Measurements from ENCODE around the gene SMC3. TPM values are rescaled to one million over a fixed set of nuclear protein-coding genes. Genes with fewer than 3 reads are reported as not detected.
"Not testable (repeated sequence)": the region's sequence is repeated elsewhere in the genome, so short reads cannot be mapped to it uniquely, and the experiment has no call there.

Gene SMC3
- total RNA-seq, 2 experiments from 2014 or later, result 75.6 to 82.2 TPM

DNA sequence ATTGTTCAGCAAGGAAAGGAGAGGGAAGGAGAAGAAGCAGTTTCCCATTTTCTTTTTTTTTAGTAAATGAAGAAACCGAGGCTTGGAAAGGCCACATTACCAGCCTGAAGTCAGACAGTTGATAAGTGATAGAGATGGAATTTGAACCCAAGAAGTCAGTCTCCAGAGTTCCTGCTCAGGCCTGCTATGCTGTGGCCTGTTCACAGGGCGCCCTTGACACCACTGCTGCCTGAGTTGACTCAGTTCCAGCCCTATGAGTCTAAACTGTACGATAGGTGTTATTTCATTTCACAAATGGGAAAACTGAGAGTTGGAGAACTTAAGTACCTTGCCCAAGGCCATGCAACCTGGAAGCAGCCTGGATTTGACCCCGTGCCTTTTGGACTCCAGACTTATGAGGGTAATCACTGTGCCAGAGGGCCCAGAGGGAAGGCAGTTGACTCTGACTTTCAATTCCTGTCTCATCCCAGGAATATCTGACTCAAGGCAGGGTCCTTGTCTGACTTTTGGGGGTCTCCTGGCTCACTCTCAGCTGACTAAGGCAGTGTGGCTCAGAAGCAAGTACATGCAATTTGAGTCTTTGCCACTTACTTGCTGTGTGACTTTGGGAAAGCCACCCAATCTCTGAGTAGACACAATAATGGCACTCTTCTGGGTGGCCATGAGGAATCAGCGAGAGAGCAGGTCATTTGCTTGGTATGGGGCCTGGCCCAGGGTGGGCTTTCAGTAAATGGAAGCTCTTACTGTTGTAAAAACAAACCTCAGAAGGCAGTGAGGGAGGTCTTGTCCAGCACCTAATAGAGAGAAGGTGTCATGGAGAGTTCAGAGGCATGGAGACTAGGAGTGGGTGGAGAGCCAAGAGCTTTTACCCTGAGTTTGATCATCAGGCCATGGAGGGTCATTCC lies 58.7 kb downstream of the SMC3 start:
- DNase-seq, result no peak
- ChIA-PET POLR2A (no interaction called here), CTCF (no interaction called here)
- Mint-ChIP-seq H3K36me3 (ENCODE audit: low read depth) (no peaks in the 10 kb centered on the region), H3K4me1 (ENCODE audit: low read depth) (no peaks in the 10 kb centered on the region), H3K9me3 (ENCODE audit: insufficient read depth) (no peaks in the 10 kb centered on the region), H3K4me3 (no peak overlapping the region), H3K27me3 (ENCODE audit: low read depth) (peaks cover 17% of the 10 kb centered on the region), H3K27ac (no peak overlapping the region)
- ATAC-seq, result no peak

DNA sequence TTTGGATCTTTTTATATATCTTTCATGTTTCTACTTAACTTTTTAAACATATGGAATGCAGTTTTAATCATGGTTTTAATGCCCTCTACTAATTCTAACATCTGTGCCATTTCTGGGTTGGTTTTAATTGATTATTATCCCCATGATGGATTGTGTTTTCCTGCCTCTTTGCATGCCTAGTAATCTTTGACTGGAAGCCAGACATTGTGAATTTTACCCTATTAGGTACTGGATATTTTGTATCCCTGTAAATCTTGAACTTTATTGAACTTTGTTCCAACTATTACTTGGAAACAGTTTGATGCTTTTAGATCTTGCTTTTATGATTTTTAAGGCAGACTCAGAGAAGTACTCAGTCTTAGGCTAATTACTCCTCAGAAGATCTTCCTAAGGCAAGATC lies 60.7 kb downstream of the SMC3 start:
- no peak overlapping the region for H3K27ac Mint-ChIP-seq
- no peaks in the 10 kb centered on the region for H3K4me1 Mint-ChIP-seq (ENCODE audit: low read depth)
- POLR2A ChIA-PET, result no interaction called here
- H3K4me3 Mint-ChIP-seq, result no peak overlapping the region
- H3K27me3 Mint-ChIP-seq (ENCODE audit: low read depth), result peaks cover 17% of the 10 kb centered on the region
- no peaks in the 10 kb centered on the region for H3K36me3 Mint-ChIP-seq (ENCODE audit: low read depth)
- CTCF ChIA-PET, result no interaction called here
- DNase-seq, result no peak
- ATAC-seq, result no peak
- H3K9me3 Mint-ChIP-seq (ENCODE audit: insufficient read depth), result no peaks in the 10 kb centered on the region

DNA sequence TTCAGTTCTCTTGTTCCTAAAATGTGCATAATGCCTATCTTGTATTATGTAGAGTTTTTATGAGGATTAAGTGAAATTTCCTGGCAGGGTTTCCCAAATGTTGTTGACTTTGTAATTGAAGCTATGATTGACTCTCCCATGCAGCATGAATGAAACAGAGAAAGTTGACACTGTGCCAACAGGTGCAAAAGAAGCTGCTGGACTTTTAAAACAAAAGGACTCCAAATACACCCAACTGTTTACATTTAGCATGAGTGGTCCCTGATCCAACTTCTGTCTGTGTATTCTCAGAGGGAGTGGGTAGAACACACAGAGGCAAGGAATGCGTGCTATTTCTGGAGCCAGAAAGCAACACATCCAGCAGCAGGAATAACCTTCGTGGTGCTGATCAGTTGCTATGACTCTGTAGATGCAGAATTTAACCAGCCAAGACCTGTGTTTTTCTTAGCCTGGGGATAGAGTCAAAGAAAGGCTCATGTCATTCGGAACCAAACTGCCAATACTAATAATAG lies 62.2 kb downstream of the SMC3 start:
- Mint-ChIP-seq H3K27me3 (ENCODE audit: low read depth) (peaks cover 14% of the 10 kb centered on the region), H3K27ac (no peak overlapping the region), H3K4me3 (no peak overlapping the region), H3K4me1 (ENCODE audit: low read depth) (no peaks in the 10 kb centered on the region), H3K36me3 (ENCODE audit: low read depth) (no peaks in the 10 kb centered on the region), H3K9me3 (ENCODE audit: insufficient read depth) (no peaks in the 10 kb centered on the region)
- ATAC-seq, result no peak
- no peak for DNase-seq
- ChIA-PET CTCF (interaction anchor here (1.5 to 1.6 kb wide), 2 partner anchors 10 to 42 kb away, joined by 4 to 5 read pairs; no protein-coding TSS in a partner anchor), POLR2A (no interaction called here)

DNA sequence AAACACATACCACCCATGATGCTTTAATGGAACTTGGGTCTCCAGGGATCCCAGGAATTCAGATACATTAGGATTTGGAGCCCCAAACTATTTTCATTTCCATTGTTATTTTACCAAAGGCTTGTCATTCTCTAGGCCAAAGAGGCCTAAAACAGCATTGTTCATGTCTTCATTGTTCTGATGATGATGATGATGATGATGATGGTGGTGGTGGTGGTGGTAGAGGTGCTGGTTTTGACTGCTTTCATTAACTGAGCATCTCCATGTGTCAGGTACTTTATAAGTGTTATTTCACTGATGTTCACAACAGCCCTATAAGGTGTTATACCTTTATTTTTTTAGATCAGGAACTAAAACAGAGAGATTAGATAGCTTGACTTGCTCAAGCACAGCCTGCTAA lies 64.4 kb downstream of the SMC3 start:
- H3K9me3 Mint-ChIP-seq (ENCODE audit: insufficient read depth), result no peaks in the 10 kb centered on the region
- H3K4me1 Mint-ChIP-seq (ENCODE audit: low read depth), result no peaks in the 10 kb centered on the region
- no peak overlapping the region for H3K4me3 Mint-ChIP-seq
- H3K27me3 Mint-ChIP-seq (ENCODE audit: low read depth), result peaks cover 10% of the 10 kb centered on the region
- DNase-seq (no peak), ATAC-seq (no peak)
- no peaks in the 10 kb centered on the region for H3K36me3 Mint-ChIP-seq (ENCODE audit: low read depth)
- no peak overlapping the region for H3K27ac Mint-ChIP-seq
- POLR2A ChIA-PET, result no interaction called here
- CTCF ChIA-PET, result interaction anchor here (0.7 kb wide), 1 partner anchor 21 kb away, joined by 3 read pairs; no protein-coding TSS in a partner anchor

DNA sequence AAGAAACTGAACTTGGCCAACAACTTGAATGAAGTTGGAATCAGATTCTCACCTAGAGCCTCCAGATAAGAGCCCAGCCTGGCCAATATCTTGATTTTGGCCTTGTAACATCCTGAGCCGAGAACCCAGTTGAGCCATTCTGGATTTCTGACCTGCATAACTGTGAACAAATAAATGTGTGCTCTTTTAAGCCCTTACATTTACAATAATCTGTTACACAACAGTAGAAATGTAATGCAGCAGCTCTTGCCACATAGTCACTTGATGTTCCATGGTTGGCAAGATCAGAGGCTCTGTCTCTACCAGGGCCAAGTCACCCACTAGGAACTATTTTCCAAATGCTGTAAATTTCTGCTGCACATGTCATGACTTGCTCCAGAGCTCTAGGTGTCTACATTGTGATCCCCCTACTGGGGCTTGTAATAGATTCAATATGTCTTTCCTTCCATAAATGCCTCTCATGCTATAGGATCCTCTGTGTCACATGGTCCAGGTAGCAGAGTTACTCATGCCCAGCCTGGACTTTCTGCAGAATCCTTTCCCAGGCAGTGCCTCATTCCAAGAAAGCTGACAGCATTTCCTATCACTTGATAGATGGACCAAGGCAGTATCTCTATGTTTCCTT lies 65.2 kb downstream of the SMC3 start:
- no peak for ATAC-seq
- H3K4me1 Mint-ChIP-seq (ENCODE audit: low read depth), result no peaks in the 10 kb centered on the region
- CTCF ChIA-PET, result interaction anchor here (0.7 kb wide), 1 partner anchor 22 kb away, joined by 3 read pairs; no protein-coding TSS in a partner anchor

DNA sequence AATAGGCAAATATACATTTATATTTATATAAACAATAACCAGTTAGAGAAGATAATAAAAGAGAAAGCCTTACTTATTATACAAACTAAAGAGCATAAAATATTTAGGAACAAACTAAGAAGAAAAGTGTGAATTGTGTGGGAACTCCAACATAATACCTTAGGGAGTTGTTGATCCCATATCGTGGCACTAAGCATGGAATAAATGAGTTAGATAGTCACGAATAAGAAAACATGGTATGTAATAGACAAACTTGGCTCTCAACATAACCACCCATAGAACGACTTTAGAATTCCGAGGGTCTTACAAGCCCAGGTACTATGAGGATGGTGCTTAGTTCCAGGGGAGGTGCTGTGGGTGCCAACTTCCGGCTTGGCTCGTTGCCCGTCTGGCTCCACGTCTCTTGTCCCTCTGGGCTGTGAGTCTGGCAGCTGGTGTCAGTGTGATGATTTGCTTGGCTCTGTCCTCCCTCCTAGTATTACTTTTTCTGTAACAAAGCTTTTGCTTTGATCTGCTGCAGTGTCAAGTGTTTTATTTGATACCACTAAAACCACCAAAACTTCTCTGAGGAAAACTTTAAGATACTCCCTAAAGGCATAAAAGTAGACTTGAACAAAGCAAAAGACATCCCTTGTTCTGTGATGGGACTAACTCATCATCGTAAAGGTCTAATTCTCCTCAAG lies 67.2 kb downstream of the SMC3 start:
- DNase-seq (no peak), ATAC-seq (no peak)
- POLR2A ChIA-PET, result no interaction called here
- Mint-ChIP-seq H3K36me3 (ENCODE audit: low read depth) (no peaks in the 10 kb centered on the region), H3K27ac (no peak overlapping the region), H3K4me3 (no peak overlapping the region), H3K27me3 (ENCODE audit: low read depth) (peaks cover 7% of the 10 kb centered on the region), H3K4me1 (ENCODE audit: low read depth) (no peaks in the 10 kb centered on the region), H3K9me3 (ENCODE audit: insufficient read depth) (no peaks in the 10 kb centered on the region)
- CTCF ChIA-PET, result interaction anchor here (1.2 kb wide), 1 partner anchor 46 kb away, joined by 3 read pairs; no protein-coding TSS in a partner anchor

More for the DNA sequence above, 65.2 kb downstream of the SMC3 start:
- H3K27me3 Mint-ChIP-seq (ENCODE audit: low read depth), result peaks cover 10% of the 10 kb centered on the region
- H3K27ac Mint-ChIP-seq, result no peak overlapping the region
- H3K4me3 Mint-ChIP-seq, result no peak overlapping the region
- H3K9me3 Mint-ChIP-seq (ENCODE audit: insufficient read depth), result no peaks in the 10 kb centered on the region
- H3K36me3 Mint-ChIP-seq (ENCODE audit: low read depth), result no peaks in the 10 kb centered on the region
- POLR2A ChIA-PET, result no interaction called here
- no peak for DNase-seq

DNA sequence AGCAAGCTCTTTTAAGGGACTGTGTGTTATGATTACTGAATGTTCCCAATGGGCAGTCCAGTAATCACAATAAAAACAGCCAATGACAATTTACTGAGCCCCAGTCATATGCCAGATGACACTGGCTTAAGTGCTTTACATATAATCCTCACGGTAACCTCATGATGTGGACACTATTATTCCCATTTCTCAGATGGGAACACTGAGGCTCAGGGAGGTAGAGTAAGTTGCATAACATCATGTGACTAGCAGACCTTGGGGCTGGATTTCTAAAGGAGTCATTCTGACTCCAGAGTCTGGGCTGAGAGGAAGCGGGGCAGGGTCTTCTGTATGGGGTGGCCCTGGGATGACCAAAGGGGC lies 69.1 kb downstream of the SMC3 start:
- ChIA-PET CTCF (no interaction called here), POLR2A (no interaction called here)
- no peak for ATAC-seq
- Mint-ChIP-seq H3K9me3 (ENCODE audit: insufficient read depth) (no peaks in the 10 kb centered on the region), H3K27me3 (ENCODE audit: low read depth) (peaks cover 18% of the 10 kb centered on the region), H3K4me1 (ENCODE audit: low read depth) (peaks cover 9% of the 10 kb centered on the region), H3K27ac (no peak overlapping the region), H3K4me3 (no peak overlapping the region), H3K36me3 (ENCODE audit: low read depth) (no peaks in the 10 kb centered on the region)
- no peak for DNase-seq

DNA sequence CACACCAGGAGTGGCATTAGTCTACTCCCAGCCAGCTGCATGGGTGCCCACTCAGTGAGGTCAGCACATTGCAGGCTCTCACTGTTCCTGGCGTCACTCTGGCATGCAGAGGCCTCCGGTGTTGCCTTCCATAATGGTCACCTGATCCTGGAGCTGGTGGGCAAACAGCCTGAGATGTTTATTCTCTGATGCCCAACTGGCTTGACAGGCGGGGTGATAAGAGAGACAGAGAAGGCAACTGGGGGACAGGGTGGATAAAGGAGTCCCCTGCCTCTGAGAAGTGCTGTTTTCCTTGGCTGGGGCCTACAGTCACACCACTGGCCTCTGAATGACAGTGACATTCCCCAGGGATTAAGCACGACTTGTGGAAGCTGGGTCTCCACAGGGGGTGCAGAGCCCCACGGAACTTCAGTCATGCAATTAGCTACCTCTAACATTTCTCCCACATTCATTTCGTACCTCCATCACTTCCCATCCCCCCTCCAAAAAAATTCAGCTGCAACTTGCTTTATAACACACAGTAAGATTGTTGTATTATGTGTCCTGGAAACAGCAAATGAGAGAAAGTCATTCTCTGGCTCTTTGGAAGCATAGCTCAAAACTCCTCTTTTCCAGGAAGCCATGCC lies 69.5 kb downstream of the SMC3 start:
- no peak for ATAC-seq
- ChIA-PET CTCF (interaction anchor here (0.7 to 1.5 kb wide), 3 partner anchors 25 to 28 kb away, joined by 3 read pairs; no protein-coding TSS in a partner anchor), POLR2A (no interaction called here)
- no peaks in the 10 kb centered on the region for H3K9me3 Mint-ChIP-seq (ENCODE audit: insufficient read depth)
- H3K4me1 Mint-ChIP-seq (ENCODE audit: low read depth), result peaks cover 12% of the 10 kb centered on the region
- H3K36me3 Mint-ChIP-seq (ENCODE audit: low read depth), result no peaks in the 10 kb centered on the region
- H3K27me3 Mint-ChIP-seq (ENCODE audit: low read depth), result peaks cover 20% of the 10 kb centered on the region
- no peak overlapping the region for H3K4me3 Mint-ChIP-seq
- no peak for DNase-seq
- no peak overlapping the region for H3K27ac Mint-ChIP-seq

DNA sequence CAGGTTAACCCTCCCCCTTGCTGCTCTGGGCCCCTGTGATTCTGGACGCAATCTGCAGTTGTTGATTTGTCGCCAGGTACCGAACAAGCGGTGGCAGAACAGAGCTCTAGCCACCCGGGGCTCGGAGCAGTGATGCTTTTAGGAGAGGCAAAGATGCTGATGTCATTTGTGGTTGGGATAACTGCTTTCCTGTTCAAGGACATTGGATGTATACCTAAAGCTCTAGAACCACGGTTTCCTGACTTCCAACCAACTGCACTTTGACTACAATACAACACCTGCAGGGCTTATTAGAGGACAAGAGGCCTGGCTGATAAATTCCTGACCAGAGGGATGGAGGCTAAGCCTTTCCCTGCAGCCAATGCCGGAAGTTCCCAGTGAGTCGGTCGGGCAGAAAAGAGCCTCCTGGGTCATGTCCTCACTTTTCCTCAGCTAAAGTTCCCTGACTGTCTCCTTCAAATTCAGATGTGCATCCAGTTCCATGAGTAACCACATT lies 70.1 kb downstream of the SMC3 start:
- ChIA-PET POLR2A (no interaction called here), CTCF (interaction anchor here (0.7 to 1.5 kb wide), 5 partner anchors 26 to 104 kb away, joined by 3 to 5 read pairs (median 3); no protein-coding TSS in a partner anchor)
- DNase-seq (no peak), ATAC-seq (no peak)
- no peak overlapping the region for H3K27ac Mint-ChIP-seq
- peaks cover 18% of the 10 kb centered on the region for H3K4me1 Mint-ChIP-seq (ENCODE audit: low read depth)
- H3K36me3 Mint-ChIP-seq (ENCODE audit: low read depth), result no peaks in the 10 kb centered on the region
- no peaks in the 10 kb centered on the region for H3K9me3 Mint-ChIP-seq (ENCODE audit: insufficient read depth)
- H3K27me3 Mint-ChIP-seq (ENCODE audit: low read depth), result peaks cover 26% of the 10 kb centered on the region
- H3K4me3 Mint-ChIP-seq, result no peak overlapping the region

DNA sequence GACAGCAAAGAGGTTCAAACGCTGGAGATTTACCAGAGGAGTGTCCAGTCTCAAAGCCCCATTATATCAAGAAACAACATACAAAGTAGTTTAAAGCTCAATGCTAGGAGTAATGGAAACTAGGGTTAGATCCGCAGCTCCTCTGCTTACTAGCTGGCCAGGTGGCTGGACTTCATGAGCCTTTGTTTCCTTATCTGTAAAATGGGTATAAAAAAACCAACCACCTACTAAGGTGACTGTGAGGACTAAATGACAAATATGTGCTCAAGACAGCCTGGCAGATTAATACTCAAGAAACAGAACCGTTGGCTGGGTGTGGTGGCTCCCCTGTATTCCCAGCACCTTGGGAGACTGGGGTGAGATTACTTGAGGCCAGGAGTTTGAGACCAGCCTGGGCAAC lies 70.8 kb downstream of the SMC3 start:
- ATAC-seq, result no peak
- Mint-ChIP-seq H3K4me1 (ENCODE audit: low read depth) (peaks cover 25% of the 10 kb centered on the region), H3K27me3 (ENCODE audit: low read depth) (peaks cover 31% of the 10 kb centered on the region), H3K27ac (no peak overlapping the region), H3K4me3 (no peak overlapping the region), H3K36me3 (ENCODE audit: low read depth) (no peaks in the 10 kb centered on the region), H3K9me3 (ENCODE audit: insufficient read depth) (no peaks in the 10 kb centered on the region)
- ChIA-PET CTCF (interaction anchor here (0.9 to 2.3 kb wide), 5 partner anchors 11 to 103 kb away, joined by 3 to 7 read pairs (median 3); no protein-coding TSS in a partner anchor), POLR2A (no interaction called here)
- no peak for DNase-seq

DNA sequence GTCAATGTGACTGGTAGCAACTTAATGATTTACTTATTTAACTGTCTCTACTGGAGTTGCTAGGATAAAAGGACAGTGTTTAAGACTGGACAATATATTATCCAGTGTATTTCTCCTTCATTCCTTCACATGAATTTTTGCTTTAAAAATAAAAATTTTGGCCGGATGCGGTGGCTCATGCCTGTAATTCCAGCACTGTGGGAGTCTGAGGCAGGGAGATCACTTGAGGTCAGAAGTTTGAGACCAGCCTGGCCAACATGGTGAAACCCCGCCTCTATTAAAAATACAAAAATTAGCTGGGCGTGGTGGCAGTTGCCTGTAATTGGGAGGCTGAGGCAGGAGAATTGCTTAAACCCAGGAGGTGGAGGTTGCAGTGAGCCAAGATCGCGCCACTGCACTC lies 71.6 kb downstream of the SMC3 start:
- H3K27ac Mint-ChIP-seq; DNase-seq; H3K36me3 Mint-ChIP-seq (ENCODE audit: low read depth); H3K4me3 Mint-ChIP-seq; H3K9me3 Mint-ChIP-seq (ENCODE audit: insufficient read depth); ATAC-seq; POLR2A ChIA-PET: not testable (repeated sequence)
- CTCF ChIA-PET, result interaction anchor here (0.9 to 2.3 kb wide), 4 partner anchors 9 to 33 kb away, joined by 3 to 7 read pairs (median 4); no protein-coding TSS in a partner anchor
- peaks cover 29% of the 10 kb centered on the region for H3K4me1 Mint-ChIP-seq (ENCODE audit: low read depth)
- H3K27me3 Mint-ChIP-seq (ENCODE audit: low read depth), result peaks cover 34% of the 10 kb centered on the region

All from activated CD8-positive, alpha-beta T cell treated with anti-CD3 and anti-CD28 coated beads, Interleukin-2, amount 10 ng/mL, durations not matched to agents 7 days and 5 days (primary cell).